GM12865 (cell line): Measurements from ENCODE around the gene PNMA8A.

ENCODE experiments used
- DNase-seq: peaks from one replicate; pipeline ENCODE4 v3.0.0; 2010; ENCODE audit warnings: low read depth
- H3K4me3 ChIP-seq: 2 replicates; pipeline ENCODE4 v1.5.1; 2011; ENCODE audit warnings: mild to moderate bottlenecking, low read depth, low read length, control low read depth
- TF ChIP-seq, protein P1 (sequence below): IDR thresholded peaks from 2 replicates; pipeline ENCODE4 v1.5.1; 2011; ENCODE audit warnings: low read length, control low read depth, low read depth, inconsistent platforms; ENCODE audit not compliant: insufficient read depth; ENCODE audit errors: missing control alignments

Gene PNMA8A

DNA sequence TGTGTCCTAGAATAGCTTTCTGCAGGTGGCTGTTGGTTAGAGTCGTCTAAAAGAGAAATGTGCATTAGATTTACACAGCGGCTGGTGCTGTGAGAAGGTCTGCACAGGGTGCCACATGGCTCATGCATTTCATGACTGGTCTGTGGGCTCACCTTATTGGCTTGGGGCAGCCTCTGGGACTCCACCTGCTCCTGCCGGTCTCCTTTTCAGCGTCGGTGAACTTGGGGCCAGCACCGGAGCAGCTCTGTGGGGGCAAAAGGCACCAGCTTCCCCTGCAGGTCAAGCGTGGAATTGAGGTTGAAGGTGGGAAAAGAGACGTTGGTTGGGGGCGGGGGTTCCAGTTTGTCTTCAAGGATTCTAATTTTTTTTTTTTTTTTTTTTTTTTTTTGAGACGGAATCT, 39.5 kb downstream of the PNMA8A start:
- TF ChIP-seq, protein P1, sequence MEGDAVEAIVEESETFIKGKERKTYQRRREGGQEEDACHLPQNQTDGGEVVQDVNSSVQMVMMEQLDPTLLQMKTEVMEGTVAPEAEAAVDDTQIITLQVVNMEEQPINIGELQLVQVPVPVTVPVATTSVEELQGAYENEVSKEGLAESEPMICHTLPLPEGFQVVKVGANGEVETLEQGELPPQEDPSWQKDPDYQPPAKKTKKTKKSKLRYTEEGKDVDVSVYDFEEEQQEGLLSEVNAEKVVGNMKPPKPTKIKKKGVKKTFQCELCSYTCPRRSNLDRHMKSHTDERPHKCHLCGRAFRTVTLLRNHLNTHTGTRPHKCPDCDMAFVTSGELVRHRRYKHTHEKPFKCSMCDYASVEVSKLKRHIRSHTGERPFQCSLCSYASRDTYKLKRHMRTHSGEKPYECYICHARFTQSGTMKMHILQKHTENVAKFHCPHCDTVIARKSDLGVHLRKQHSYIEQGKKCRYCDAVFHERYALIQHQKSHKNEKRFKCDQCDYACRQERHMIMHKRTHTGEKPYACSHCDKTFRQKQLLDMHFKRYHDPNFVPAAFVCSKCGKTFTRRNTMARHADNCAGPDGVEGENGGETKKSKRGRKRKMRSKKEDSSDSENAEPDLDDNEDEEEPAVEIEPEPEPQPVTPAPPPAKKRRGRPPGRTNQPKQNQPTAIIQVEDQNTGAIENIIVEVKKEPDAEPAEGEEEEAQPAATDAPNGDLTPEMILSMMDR: peak; percentile 11
- H3K4me3 ChIP-seq: no peak overlapping the region
- DNase-seq: peak; percentile 7

DNA sequence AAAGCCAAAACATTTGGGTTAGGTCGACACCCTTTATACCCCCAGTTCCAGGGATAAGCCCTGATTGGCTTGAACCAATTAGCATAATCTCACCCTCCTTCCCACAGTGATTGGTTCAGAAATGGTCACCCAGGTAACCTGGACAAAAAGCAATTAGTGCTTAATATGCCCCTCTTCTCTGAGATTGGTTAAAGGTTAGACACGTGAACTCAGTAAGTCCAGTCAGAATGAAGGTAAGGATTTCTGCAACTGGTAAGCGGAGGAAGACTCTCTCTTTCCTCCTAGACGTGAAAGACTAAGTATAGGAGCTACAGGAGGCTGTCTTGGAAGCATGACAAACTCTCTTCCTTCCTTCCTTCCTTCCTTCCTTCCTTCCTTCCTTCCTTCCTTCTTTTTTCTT, 41.4 kb downstream of the PNMA8A start:
- no peak overlapping the region for H3K4me3 ChIP-seq
- TF ChIP-seq, protein P1: no peak
- DNase-seq: no peak

DNA sequence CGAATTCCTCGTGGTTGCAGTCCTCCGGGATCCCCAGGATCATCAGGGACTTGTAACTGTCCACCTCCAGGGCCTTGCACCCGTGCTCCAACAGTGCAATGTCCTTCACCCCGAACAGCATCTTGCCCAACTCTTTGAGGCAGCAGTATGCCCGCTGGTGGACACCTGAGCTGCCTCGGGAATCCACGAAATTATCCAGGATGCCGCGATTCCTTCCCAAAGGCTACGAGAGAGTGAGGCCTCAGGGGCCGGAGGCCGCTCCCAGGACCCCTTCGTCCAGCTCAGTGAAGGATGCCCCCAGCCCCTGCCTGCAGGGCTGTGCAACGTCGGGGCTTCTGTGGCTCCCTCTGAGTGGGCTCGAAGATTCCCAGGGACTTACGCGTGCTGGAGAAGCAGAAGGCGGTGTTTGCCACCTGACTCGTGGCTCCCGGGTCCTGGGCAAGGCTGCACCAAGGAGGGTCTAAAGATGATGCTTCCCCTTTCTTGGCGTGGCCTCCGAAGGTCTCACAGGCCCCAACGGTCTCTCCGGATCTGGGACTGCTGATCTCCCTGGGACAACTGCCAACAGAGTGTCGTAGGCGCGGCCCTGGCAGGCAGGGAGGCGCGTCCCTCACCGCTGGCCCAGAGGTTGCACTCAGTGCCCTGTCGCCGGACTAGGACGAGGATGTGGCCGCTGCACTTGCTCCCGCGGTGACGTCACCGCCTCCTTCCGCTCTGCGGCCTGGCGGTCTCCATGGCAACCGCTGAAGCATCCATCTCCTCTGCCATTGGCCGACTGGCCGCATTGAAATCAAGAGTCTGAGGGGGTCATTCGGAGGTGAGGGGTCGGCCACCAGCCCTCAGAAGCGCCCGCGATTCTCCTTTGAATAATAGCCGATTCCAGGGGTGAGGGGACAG, 42.9 kb downstream of the PNMA8A start, which contains the start of gene PNMA8C:
TSS of gene PNMA8C (minus strand) at position 698 of the 897 bp plus-strand sequence. CDS start at position 121, 577 bp downstream.
- no peak within 1 kb of the TSS for H3K4me3 ChIP-seq
- DNase-seq: peak; percentile 66

DNA sequence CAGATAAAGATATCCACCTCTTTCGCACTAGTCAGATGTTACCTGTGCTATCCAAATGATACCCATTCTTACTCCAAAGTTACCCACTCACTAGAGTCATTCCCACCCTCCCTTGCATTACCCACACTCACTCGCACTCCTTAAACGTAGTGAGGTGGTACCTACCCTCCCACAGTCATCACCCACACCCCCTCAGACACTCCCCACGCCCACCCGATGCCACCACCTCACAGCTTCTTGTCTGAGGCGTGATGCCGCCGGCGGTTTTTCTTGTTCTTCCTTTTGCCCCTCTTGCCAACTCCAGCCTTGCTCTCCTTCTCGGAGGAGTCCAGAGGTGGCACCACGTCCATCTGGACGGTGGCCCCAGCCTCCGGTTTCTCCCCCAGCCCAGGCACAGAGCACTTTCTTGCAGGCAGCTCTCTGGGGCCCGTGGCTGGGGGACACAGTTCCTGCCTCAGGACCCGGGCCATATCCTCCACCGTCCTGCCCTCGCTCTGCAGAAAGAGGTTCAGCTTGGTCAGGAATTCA, 43.8 kb downstream of the PNMA8A start:
- no peak for DNase-seq
- H3K4me3 ChIP-seq: no peak overlapping the region
- TF ChIP-seq, protein P1: no peak

More for the DNA sequence above, 42.9 kb downstream of the PNMA8A start, which contains the start of gene PNMA8C:
- TF ChIP-seq, protein P1: no peak

DNA sequence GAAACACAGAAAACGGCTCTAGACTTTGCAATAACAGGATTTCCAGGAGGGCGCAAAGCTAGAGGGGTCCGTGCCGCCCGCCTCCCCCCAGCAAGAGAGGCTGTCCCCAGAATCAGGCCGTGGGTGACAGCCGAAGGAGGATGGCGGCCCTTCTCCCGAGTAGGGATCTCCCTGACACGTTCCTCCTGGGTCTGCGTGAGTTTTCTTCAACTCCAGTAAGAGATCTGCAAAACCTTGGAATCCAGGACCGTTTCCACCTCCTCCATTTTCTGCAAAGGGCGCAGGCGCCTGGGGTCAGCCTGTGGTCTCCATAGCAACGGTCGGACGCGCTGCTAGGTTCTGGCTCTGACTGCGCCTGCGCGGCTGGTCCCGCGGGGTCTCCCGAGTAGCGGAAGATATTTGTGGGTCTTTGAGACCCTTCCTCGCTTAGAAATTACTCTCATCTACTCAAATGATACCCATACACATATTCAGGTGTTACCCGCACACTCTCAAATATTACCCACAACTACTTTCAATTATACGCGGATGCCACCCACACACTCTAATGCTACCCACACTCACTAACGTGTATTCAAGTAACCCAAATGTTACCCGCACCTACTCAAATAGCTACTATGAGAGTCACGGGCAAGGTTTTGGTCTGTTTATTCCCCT, 44.7 kb downstream of the PNMA8A start:
- TF ChIP-seq, protein P1: no peak
- peak; percentile 63 for DNase-seq
- H3K4me3 ChIP-seq: peak overlapping the region; percentile 43

DNA sequence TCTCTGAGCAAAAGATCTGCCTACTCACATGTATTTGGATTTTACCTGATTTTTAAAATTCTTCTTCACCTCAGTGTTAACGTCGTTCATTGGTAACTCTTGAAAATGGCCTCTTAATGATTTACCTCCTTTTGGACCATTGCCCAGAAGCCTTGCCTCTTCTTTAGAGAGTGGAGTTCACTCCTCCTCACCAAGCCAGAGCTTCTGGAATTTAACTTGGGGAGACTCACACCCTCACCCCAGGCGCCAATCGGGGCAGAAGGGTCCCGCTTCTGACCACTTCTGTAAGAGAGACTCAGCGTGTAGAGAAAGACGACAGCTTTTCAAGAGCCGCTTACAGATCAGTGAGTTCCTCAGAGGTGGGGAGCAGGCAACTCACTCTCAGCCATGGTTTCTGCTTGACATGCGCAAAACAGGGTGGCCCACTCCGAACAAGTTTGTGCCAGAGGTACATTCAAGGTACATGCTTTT, 45.3 kb downstream of the PNMA8A start:
- H3K4me3 ChIP-seq: peak overlapping the region; percentile 43
- no peak for DNase-seq
- TF ChIP-seq, protein P1: no peak
